ENCODE results near the gene SERINC5.

Gene SERINC5

DNA sequence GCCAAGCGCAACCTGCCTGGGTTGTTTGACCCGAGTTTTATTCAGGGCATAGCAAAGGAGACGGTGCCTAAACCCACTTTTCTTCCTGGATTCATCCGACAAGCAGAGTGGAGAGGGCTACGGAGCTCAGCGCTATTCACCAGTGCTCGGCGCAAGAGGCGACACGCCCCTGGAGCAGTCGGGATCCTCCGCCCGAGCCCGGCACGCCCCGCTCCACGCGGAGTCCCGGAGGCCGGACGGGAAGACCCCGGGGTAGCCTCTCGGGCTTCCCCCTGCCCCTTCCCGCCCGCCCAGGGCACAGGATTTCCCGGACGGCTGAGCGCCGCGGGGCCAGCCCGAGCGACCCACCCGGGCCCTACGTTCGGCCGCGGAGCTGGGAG is 427 bp downstream of the SERINC5 start:
- Histone ChIP-seq H3K27me3 (ENCODE audit: control insufficient read depth, insufficient read depth, low read length) (no peaks in the 10 kb centered on the region), H3K4me1 (ENCODE audit: control insufficient read depth, insufficient read depth, low read length) (no peaks in the 10 kb centered on the region), H3K4me3 (ENCODE audit: low read length) (peak overlapping the region; percentile 70), H3K9me3 (ENCODE audit: control insufficient read depth, insufficient read depth, low read length) (no peaks in the 10 kb centered on the region), H3K27ac (ENCODE audit: low read length) (no peak overlapping the region), H3K36me3 (ENCODE audit: control insufficient read depth, insufficient read depth, low read length) (no peaks in the 10 kb centered on the region)
- no CpG with 5 or more reads among the region's 37 CpGs for WGBS (ENCODE audit: insufficient coverage, insufficient read length)
- DNase-seq (ENCODE audit: low read depth, low spot score): no peak

DNA sequence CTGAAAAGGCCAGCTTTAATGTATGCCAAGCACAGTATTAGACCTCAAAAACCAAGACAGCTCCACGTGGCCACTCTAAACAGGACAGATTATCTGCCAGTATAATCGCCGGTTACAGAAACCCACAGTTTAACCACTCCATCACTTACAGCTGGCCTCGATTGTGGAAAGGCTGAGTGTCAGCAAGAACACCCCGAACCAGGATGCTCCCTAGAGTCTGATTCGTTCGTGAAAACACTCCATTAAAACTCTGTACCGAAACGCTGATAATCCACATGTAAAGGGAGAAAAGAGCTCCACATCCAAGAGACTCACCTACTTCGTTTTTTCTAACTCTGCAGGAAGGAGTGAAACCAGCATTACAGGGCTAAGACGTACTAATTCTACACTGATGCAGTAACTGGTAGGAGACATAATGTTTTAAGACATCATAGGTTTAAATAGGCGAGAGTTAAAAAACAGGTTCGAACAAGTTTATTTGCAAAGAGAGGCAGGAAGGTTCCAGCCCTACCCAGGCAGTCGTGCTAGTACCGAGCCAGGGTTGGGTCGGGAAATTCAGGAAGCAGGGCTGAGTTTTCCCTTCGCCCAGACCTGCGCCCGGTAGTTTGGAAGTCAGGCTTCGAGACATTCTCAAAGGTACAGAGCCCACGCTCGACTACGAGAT is 949 bp downstream of the SERINC5 start:
- Histone ChIP-seq H3K27ac (ENCODE audit: low read length) (no peak overlapping the region), H3K27me3 (ENCODE audit: control insufficient read depth, insufficient read depth, low read length) (no peaks in the 10 kb centered on the region), H3K4me3 (ENCODE audit: low read length) (peak overlapping the region; percentile 70), H3K9me3 (ENCODE audit: control insufficient read depth, insufficient read depth, low read length) (no peaks in the 10 kb centered on the region), H3K4me1 (ENCODE audit: control insufficient read depth, insufficient read depth, low read length) (no peaks in the 10 kb centered on the region), H3K36me3 (ENCODE audit: control insufficient read depth, insufficient read depth, low read length) (no peaks in the 10 kb centered on the region)
- no peak for DNase-seq (ENCODE audit: low read depth, low spot score)
- no CpG with 5 or more reads among the region's 23 CpGs for WGBS (ENCODE audit: insufficient coverage, insufficient read length)

DNA sequence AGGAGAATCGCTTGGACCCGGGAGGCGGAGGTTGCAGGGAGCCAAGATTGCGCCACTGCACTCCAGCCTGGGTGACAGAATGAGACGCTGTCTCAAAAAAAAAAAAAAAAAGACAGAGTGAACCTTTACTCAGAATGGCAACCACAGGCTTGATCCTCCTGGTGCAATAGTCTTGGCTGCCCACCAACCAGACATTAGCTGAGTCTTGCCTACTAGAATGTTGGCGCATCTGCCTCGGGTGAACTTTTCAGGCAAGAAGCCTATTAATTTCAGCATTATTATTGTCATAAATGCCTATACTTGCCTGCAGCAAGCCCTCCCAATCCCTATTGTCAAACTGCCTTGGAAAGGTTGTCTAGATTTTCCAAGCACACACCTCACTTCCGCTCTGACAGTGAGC is 4.2 kb downstream of the SERINC5 start:
- no peaks in the 10 kb centered on the region for H3K27me3 ChIP-seq (ENCODE audit: control insufficient read depth, insufficient read depth, low read length)
- no peaks in the 10 kb centered on the region for H3K9me3 ChIP-seq (ENCODE audit: control insufficient read depth, insufficient read depth, low read length)
- no CpG with 5 or more reads among the region's 8 CpGs for WGBS (ENCODE audit: insufficient coverage, insufficient read length)
- H3K4me1 ChIP-seq (ENCODE audit: control insufficient read depth, insufficient read depth, low read length): peaks cover 3% of the 10 kb centered on the region; the same call in 1 of the 2 replicates
- no peak overlapping the region for H3K27ac ChIP-seq (ENCODE audit: low read length)
- H3K36me3 ChIP-seq (ENCODE audit: control insufficient read depth, insufficient read depth, low read length): no peaks in the 10 kb centered on the region
- no peak overlapping the region for H3K4me3 ChIP-seq (ENCODE audit: low read length)
- DNase-seq (ENCODE audit: low read depth, low spot score): no peak

DNA sequence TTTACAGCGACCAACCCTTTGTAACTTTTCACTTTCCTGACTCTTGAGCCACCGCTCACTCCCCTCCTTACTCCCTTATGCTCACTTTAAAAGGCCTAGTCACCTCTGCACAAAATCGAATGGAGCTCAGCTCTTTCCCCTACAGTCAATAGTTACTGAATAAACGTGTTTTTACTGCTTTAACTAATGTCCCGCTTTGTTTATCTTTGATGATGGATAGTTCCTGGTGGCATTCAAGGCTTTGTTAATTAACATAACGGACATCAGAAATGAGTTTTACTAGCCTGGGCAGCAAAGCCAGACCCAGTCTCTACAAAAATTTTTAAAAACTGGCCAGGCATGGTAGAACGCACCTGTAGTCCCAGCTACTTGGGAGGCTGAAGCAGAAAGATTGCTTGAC is 5.0 kb downstream of the SERINC5 start:
- Histone ChIP-seq H3K4me1 (ENCODE audit: control insufficient read depth, insufficient read depth, low read length) (peaks cover 3% of the 10 kb centered on the region; the same call in 1 of the 2 replicates), H3K9me3 (ENCODE audit: control insufficient read depth, insufficient read depth, low read length) (no peaks in the 10 kb centered on the region), H3K27ac (ENCODE audit: low read length) (no peak overlapping the region), H3K27me3 (ENCODE audit: control insufficient read depth, insufficient read depth, low read length) (no peaks in the 10 kb centered on the region), H3K4me3 (ENCODE audit: low read length) (no peak overlapping the region), H3K36me3 (ENCODE audit: control insufficient read depth, insufficient read depth, low read length) (no peaks in the 10 kb centered on the region)
- DNase-seq (ENCODE audit: low read depth, low spot score): no peak
- WGBS (ENCODE audit: insufficient coverage, insufficient read length): no CpG with 5 or more reads among the region's 7 CpGs

DNA sequence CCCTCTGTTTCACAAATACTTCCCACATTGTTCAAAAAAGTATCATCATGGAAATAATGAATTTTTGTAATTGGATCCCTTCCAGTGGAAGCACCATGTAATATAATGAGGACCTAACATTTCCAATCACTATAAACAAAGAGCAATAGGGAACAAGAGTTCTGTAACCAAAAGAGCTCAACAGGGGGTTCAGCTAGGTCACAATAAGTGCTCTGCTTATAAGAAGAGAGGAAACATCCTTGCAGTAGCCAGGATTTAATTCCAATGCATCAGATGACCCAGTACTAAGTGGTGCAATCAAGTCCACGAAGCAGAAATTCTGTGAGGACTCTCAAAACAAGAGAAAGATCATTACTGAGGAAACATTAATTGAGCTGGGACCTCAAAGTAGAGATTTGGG is 5.9 kb downstream of the SERINC5 start:
- Histone ChIP-seq H3K9me3 (ENCODE audit: control insufficient read depth, insufficient read depth, low read length) (no peaks in the 10 kb centered on the region), H3K4me1 (ENCODE audit: control insufficient read depth, insufficient read depth, low read length) (peaks cover 6% of the 10 kb centered on the region; the same call in 1 of the 2 replicates), H3K27ac (ENCODE audit: low read length) (no peak overlapping the region), H3K36me3 (ENCODE audit: control insufficient read depth, insufficient read depth, low read length) (no peaks in the 10 kb centered on the region), H3K4me3 (ENCODE audit: low read length) (no peak overlapping the region), H3K27me3 (ENCODE audit: control insufficient read depth, insufficient read depth, low read length) (no peaks in the 10 kb centered on the region)
- WGBS (ENCODE audit: insufficient coverage, insufficient read length): no CpG with 5 or more reads among the region's 1 CpG
- DNase-seq (ENCODE audit: low read depth, low spot score): no peak

DNA sequence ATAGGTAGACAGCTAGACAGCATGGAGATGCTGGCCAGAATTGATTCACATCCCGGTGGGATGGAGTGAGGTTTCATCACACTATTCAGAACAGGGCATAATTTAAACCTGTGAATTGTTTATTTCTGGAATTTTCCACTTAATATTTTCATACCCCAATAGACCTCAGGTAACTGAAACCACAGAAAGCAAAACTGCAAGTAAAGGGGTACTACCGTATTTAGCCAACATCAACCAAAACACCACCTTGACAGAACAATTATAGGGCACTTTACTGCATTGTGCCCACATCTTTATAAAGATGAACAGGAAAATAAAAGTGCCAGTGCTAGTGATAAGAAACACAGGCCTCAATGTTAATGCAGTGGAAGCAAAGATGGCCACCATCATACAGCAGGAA is 7.5 kb downstream of the SERINC5 start:
- H3K27ac ChIP-seq (ENCODE audit: low read length): no peak overlapping the region
- peaks cover 6% of the 10 kb centered on the region; the same call in 1 of the 2 replicates for H3K4me1 ChIP-seq (ENCODE audit: control insufficient read depth, insufficient read depth, low read length)
- DNase-seq (ENCODE audit: low read depth, low spot score): no peak
- H3K4me3 ChIP-seq (ENCODE audit: low read length): no peak overlapping the region
- WGBS (ENCODE audit: insufficient coverage, insufficient read length): no CpG with 5 or more reads among the region's 2 CpGs
- no peaks in the 10 kb centered on the region for H3K27me3 ChIP-seq (ENCODE audit: control insufficient read depth, insufficient read depth, low read length)
- H3K36me3 ChIP-seq (ENCODE audit: control insufficient read depth, insufficient read depth, low read length): no peaks in the 10 kb centered on the region
- H3K9me3 ChIP-seq (ENCODE audit: control insufficient read depth, insufficient read depth, low read length): no peaks in the 10 kb centered on the region

DNA sequence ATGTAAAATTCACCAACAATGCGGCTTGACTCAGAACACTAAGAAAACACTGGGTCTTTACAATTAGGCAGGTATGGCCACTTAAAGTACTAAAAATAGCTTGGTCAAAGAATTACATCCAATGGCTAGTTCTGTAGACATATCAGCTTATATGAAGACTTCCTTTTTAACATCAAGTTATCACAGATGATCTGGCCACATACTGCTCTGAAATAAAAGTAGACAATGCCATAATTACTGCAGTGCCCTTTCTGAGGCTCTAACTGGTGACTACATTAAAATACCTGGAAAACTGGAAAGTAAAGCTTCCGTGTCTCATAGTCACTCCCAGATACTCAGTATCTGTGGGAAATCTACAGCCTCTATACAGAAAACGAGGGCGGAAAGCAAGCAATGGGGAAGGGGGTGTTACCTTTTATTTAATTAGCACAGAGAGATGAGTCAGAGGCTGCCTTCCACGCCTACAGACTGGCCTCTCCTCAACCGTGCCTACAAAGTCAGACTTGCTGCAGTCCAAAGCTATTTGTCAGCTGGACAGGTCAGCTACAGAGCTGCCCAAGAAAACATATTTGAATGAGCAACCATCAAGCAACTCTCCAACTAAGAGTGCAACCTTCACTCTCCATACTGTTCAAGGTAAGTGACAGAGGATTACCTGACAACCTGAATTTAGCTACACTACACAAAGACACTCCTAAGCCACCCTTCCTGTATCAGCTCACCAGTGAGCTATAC is 8.7 kb downstream of the SERINC5 start:
- Histone ChIP-seq H3K27me3 (ENCODE audit: control insufficient read depth, insufficient read depth, low read length) (no peaks in the 10 kb centered on the region), H3K36me3 (ENCODE audit: control insufficient read depth, insufficient read depth, low read length) (peaks cover 3% of the 10 kb centered on the region; the same call in 1 of the 2 replicates), H3K9me3 (ENCODE audit: control insufficient read depth, insufficient read depth, low read length) (no peaks in the 10 kb centered on the region), H3K4me3 (ENCODE audit: low read length) (no peak overlapping the region), H3K27ac (ENCODE audit: low read length) (no peak overlapping the region), H3K4me1 (ENCODE audit: control insufficient read depth, insufficient read depth, low read length) (peaks cover 6% of the 10 kb centered on the region; the same call in 1 of the 2 replicates)
- no peak for DNase-seq (ENCODE audit: low read depth, low spot score)
- WGBS (ENCODE audit: insufficient coverage, insufficient read length): no CpG with 5 or more reads among the region's 6 CpGs

DNA sequence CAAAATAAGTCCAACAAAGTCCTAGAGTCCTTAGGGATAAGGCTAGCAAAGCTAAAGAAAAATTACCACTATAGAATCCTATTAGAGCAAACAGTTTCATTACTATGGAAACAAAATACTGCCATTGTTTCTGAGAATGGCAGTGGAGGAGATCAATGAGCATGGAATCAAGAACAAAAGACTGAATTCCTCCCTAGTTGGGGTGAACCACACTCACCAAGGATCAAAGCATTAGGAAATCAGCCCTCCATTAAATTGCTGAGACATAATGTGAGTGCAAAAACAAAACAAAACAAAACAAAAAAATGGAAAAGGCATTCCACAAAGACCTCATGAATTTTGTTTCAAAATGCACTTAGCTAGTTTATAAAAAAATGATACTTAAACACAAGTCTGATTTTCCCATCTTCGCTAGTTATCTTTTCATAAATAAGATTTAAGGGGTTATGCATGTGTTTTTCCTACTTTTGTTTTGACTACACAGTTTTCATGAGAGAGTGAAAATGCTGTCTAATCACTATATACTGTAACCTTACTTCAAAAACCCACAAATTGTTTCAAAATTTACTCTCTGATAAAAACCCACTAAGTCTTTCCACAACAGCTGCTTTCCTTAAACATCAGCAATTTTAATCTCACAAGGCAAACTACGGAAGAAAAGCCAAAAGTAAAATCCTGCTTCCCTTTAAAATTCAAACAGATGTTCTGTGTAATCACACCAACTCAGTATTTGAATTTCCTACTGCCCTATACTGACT is 9.7 kb downstream of the SERINC5 start:
- no peaks in the 10 kb centered on the region for H3K27me3 ChIP-seq (ENCODE audit: control insufficient read depth, insufficient read depth, low read length)
- H3K27ac ChIP-seq (ENCODE audit: low read length): no peak overlapping the region
- DNase-seq (ENCODE audit: low read depth, low spot score): no peak
- peaks cover 6% of the 10 kb centered on the region; the same call in 1 of the 2 replicates for H3K4me1 ChIP-seq (ENCODE audit: control insufficient read depth, insufficient read depth, low read length)
- H3K36me3 ChIP-seq (ENCODE audit: control insufficient read depth, insufficient read depth, low read length): peaks cover 6% of the 10 kb centered on the region; the same call in 1 of the 2 replicates
- WGBS (ENCODE audit: insufficient coverage, insufficient read length): no CpG with 5 or more reads among the region's 2 CpGs
- H3K9me3 ChIP-seq (ENCODE audit: control insufficient read depth, insufficient read depth, low read length): no peaks in the 10 kb centered on the region; the same call in 1 of the 2 replicates
- H3K4me3 ChIP-seq (ENCODE audit: low read length): no peak overlapping the region

DNA sequence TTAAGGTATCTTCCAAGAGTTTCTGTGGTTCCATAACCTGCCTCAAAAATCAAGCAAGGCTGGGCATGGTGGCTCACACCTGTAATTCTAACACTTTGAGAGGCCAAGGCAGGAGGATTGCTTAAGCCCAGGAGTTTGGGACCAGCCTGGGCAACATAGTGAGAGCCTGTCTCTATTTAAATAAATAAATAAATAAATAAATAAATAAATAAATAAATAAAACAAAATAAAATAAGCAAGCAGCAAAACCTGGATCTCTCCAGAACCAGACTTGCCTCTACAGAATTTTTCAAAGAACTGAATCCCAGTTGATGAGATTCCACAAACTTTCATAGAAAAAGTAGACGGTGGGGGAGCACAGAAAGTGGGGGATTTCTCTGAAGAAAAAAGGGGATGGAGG is 12.3 kb downstream of the SERINC5 start:
- peaks cover 6% of the 10 kb centered on the region; the same call in 1 of the 2 replicates for H3K4me1 ChIP-seq (ENCODE audit: control insufficient read depth, insufficient read depth, low read length)
- no CpG with 5 or more reads among the region's 1 CpG for WGBS (ENCODE audit: insufficient coverage, insufficient read length)

DNA sequence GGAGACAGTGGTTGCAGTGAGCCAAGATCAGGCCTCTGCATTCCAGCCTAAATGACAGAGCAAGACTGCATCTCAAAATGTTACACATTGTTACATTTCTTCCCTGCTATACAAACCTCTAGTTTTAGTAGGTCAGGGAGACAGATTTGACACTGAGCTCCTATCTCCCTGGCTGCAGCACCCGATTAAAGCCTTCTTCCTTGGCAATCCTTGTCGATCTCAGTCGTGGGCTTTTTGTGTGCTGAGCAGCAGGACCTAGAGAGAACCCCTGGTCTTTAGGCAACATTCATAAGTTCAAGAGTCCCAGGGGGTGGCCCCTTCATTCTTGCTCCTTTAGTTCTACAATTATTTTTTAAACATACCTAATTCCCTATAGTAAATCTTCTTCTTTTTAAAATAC is 13.0 kb downstream of the SERINC5 start:
- peaks cover 6% of the 10 kb centered on the region; the same call in 1 of the 2 replicates for H3K36me3 ChIP-seq (ENCODE audit: control insufficient read depth, insufficient read depth, low read length)
- no peaks in the 10 kb centered on the region; the same call in 1 of the 2 replicates for H3K9me3 ChIP-seq (ENCODE audit: control insufficient read depth, insufficient read depth, low read length)
- H3K4me3 ChIP-seq (ENCODE audit: low read length): no peak overlapping the region
- no peak for DNase-seq (ENCODE audit: low read depth, low spot score)
- no CpG with 5 or more reads among the region's 3 CpGs for WGBS (ENCODE audit: insufficient coverage, insufficient read length)
- no peak overlapping the region for H3K27ac ChIP-seq (ENCODE audit: low read length)
- peaks cover 6% of the 10 kb centered on the region; the same call in 1 of the 2 replicates for H3K4me1 ChIP-seq (ENCODE audit: control insufficient read depth, insufficient read depth, low read length)
- no peaks in the 10 kb centered on the region for H3K27me3 ChIP-seq (ENCODE audit: control insufficient read depth, insufficient read depth, low read length)

More for the DNA sequence above, 12.3 kb downstream of the SERINC5 start:
- no peak for DNase-seq (ENCODE audit: low read depth, low spot score)
- Histone ChIP-seq H3K27ac (ENCODE audit: low read length) (no peak overlapping the region), H3K4me3 (ENCODE audit: low read length) (no peak overlapping the region), H3K36me3 (ENCODE audit: control insufficient read depth, insufficient read depth, low read length) (peaks cover 6% of the 10 kb centered on the region; the same call in 1 of the 2 replicates), H3K9me3 (ENCODE audit: control insufficient read depth, insufficient read depth, low read length) (no peaks in the 10 kb centered on the region; the same call in 1 of the 2 replicates), H3K27me3 (ENCODE audit: control insufficient read depth, insufficient read depth, low read length) (no peaks in the 10 kb centered on the region)
